GM21526 (cell line): Measurements from ENCODE around the gene RAF1.
"Not testable (repeated sequence)": the region's sequence is repeated elsewhere in the genome, so short reads cannot be mapped to it uniquely, and the experiment has no call there.

ENCODE experiments used
- ATAC-seq: cut with Tn5 transposase; IDR thresholded peaks from one replicate; pipeline ENCODE4 v1.9.1; 2021; ENCODE audit warnings: moderate library complexity; ENCODE audit not compliant: unreplicated experiment, low FRiP score

RAF1 gene

GRCh38 chr3:12568747-12569146, 95.2 kb downstream of the RAF1 start:
- ATAC-seq = no peak

DNA sequence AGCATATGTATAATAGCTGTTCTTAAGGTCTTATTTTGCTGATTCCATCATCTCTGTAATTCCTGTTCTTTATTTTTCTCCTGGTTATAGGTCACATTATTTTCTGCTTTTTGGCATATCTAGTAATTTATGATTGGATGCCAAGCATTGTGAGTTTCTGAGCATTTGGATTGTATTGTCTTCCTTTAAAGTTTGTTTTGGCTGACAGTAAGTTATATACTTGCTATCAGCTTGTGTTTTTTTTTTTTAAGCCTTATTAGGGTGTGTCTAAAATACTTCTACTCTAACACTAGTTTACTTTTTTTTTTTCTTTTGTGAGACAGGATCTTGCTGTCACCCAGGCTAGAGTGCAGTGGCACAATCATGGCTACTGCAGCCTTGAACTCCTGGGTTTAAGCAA, 96.9 kb downstream of the RAF1 start:
- no peak for ATAC-seq

- ATAC-seq = no peak
Observed at GRCh38 chr3:12562451-12562850, 101.5 kb downstream of the RAF1 start.

- ATAC-seq = no peak
Observed at GRCh38 chr3:12561397-12561796, 102.5 kb downstream of the RAF1 start.

- ATAC-seq = peak; percentile 31
Observed at GRCh38 chr3:12560505-12561190, 103.3 kb downstream of the RAF1 start.

GRCh38 chr3:12559520-12559919, 104.4 kb downstream of the RAF1 start:
- ATAC-seq = no peak

DNA sequence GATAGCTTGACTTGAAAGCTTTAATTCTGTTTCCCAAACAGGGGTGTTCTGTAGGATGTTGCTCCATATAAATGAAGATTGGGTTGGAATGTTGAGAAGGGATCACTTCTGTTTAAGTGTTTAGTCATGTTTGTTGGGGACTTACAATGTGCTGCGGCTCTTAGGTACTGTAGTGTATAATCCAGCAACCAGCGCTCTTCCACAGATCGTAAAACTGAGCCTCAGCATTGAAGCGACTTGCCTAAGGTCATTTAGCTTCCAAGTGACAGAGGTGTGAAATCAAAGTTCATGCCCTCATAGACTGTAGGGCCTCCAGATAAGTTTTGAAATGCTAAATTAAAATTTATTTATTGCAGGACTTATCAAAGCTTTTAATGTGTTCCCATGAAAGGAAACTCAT, 105.2 kb downstream of the RAF1 start:
- no peak for ATAC-seq

GRCh38 chr3:12557473-12558100, 106.3 kb downstream of the RAF1 start:
- ATAC-seq = no peak

GRCh38 chr3:12556690-12557472, 107.0 kb downstream of the RAF1 start, which contains the start of gene MKRN2:
Gene MKRN2 (plus strand): TSS chr3:12557087. CDS start chr3:12557151, 64 bp downstream.
- ATAC-seq = peak; percentile 77

DNA sequence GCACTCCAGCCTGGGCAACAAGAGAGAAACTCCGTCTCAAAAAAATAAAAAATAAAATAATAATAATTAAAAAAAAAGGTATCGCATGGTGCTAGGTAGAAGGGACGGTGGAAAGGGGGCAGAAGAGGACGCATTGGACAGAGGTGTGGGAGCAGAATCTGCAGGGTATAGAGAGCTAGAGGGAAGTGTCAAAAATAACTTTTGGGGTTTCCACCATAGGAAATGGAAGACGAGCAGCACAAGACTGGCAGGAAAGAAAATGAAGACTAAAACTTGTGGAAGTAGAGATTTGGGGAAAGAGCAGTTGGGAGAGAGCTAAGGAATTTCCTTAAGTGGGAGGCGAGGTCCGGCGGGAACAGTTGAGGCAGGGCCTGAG, 107.6 kb downstream of the RAF1 start:
- no peak for ATAC-seq

GRCh38 chr3:12553921-12554391, 110.0 kb downstream of the RAF1 start:
- ATAC-seq = no peak

DNA sequence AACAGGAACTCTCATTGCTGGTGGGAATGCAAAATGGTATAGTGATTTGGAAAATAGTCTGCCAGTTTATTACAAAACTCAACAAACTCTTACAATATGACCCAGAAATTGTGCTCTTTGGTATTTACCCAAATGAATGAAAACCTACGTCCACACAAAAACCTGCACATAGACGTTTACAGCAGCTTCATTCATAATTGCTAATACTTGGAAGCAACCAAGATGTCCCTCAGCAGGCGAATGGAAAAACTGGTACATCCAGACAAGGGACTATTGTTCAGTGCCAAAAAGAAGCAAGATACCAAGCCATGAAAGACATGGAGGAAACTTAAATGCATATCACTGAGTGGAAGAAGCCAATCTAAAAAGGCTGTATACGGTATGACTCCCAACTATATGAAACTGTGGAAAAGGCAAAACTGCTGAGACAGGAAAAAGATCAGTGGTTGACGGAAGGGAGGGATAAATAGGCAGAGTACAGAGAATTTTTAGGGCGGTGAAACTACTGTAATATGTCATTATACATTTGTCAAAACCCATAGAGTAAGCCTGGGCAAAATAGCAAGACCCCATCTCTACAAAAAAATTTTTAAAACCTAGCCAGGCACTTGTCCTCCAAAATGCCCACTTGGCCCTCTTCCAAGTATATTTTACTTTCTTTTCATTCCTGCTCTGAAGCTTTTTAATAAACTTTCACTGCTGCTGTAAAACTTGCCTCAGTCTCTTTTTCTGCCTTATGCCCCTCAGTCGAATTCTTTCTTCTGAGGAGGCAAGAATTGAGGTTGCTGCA, 113.8 kb downstream of the RAF1 start:
- no peak for ATAC-seq

DNA sequence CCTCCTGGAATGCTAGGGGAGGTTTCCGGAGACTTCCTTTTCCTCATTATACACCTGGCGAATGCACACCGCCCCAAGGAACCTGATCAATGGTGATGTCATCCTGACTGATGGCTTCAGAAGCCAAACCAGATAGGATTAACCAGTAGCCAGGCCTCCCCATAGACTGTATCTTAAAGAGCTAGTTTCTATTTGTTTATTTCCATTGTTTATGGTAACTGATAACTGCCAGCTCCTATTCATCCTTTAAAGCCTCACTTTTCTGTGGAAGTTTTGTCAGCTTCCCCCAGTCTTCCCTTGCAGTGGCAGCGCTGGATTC, 118.5 kb downstream of the RAF1 start, which contains the start of gene MKRN2OS:
Gene MKRN2OS, minus strand, starts transcription at position 27 of the 319 bp plus-strand sequence. CDS start 35 bp downstream, outside the sequence.
- no peak for ATAC-seq

- no peak for ATAC-seq
Observed at GRCh38 chr3:12544652-12545472, 119.1 kb downstream of the RAF1 start.

GRCh38 chr3:12543497-12543896, 120.4 kb downstream of the RAF1 start:
- ATAC-seq = not testable (repeated sequence)

- ATAC-seq = no peak
Observed at GRCh38 chr3:12541625-12542024, 122.3 kb downstream of the RAF1 start.

GRCh38 chr3:12536423-12536822, 127.5 kb downstream of the RAF1 start:
- ATAC-seq = no peak
